K562 (cell line): Measurements from ENCODE around the gene TM7SF2. TPM values are rescaled to one million over a fixed set of nuclear protein-coding genes. Genes with fewer than 3 reads are reported as not detected.

Source experiments
- CBX8 ChIP-seq: fragments of 200-600 bp; sonication (generic); IDR thresholded peaks from 2 replicates; pipeline ENCODE4 v1.6.1; 2012; ENCODE audit warnings: borderline replicate concordance, mixed run types, low read depth, mild to moderate bottlenecking, moderate library complexity, mixed read lengths, low read length, control low read depth, inconsistent platforms; ENCODE audit not compliant: poor library complexity, severe bottlenecking; ENCODE audit errors: extremely low read depth
- CEBPG ChIP-seq, 3 experiments: fragments of 200-800 bp in 1 of 3; sonication (Bioruptor generic) in 1 of 3; sonication (generic) in 1 of 3; formaldehyde crosslinking in 1 of 3; IDR thresholded peaks in 2 of 3; conservative IDR thresholded peaks in 1 of 3; 2 replicates each; pipeline versions ENCODE4 v1.6.1 to v1.8.0; 2016 to 2022; ENCODE audit warnings: missing compliant biosample characterization in 2 of 3, missing genetic modification characterization in 2 of 3, mild to moderate bottlenecking in 1 of 3, missing genetic modification reagents in 1 of 3
- HINFP ChIP-seq: fragments of 450-650 bp; conservative IDR thresholded peaks from 2 replicates; pipeline ENCODE4 v1.6.1; 2016; ENCODE audit warnings: missing genetic modification characterization, low read depth, mild to moderate bottlenecking, control low read depth, missing compliant biosample characterization
- KDM4B ChIP-seq, 2 experiments: fragments of 450-650 bp in 1 of 2; sonication (generic) in 1 of 2; IDR thresholded peaks; 2 replicates each; pipeline ENCODE4 v1.6.1; 2016 to 2017; ENCODE audit warnings: borderline replicate concordance in 2 of 2, antibody characterized with exemption in 1 of 2, low read depth in 1 of 2, mild to moderate bottlenecking in 1 of 2
- KLF1 ChIP-seq: fragments of 450-650 bp; IDR thresholded peaks from 2 replicates; pipeline ENCODE4 v1.6.1; 2016; ENCODE audit warnings: missing genetic modification characterization, missing compliant biosample characterization
- MEIS2 ChIP-seq: fragments of 450-650 bp; IDR thresholded peaks from 2 replicates; pipeline ENCODE4 v1.6.1; 2014; ENCODE audit warnings: mild to moderate bottlenecking; ENCODE audit not compliant: partially characterized antibody
- SAFB ChIP-seq: fragments of 200-400 bp; formaldehyde crosslinking; IDR thresholded peaks from 2 replicates; pipeline ENCODE4 v1.6.1; 2017; ENCODE audit warnings: low read depth, low read length, borderline replicate concordance
- UBTF ChIP-seq, 2 experiments: IDR thresholded peaks; 2 replicates each; pipeline ENCODE4 v1.6.1; 2012; ENCODE audit warnings: improper control_type of control experiment in 2 of 2, low read depth in 2 of 2, low read length in 2 of 2, borderline replicate concordance in 1 of 2
- ZBTB40 ChIP-seq, 2 experiments: fragments of 450-650 bp in 1 of 2; sonication (generic) in 1 of 2; formaldehyde crosslinking in 1 of 2; IDR thresholded peaks; 2 replicates each; pipeline versions ENCODE4 v1.7.1 to v1.9.0; 2016 to 2022; ENCODE audit warnings: inconsistent platforms in 1 of 2, mild to moderate bottlenecking in 1 of 2, missing genetic modification reagents in 1 of 2
- ZNF24 ChIP-seq: fragments of 450-650 bp; IDR thresholded peaks from 2 replicates; pipeline ENCODE4 v1.6.1; 2016
- ZNF778 ChIP-seq: fragments of 450-650 bp; formaldehyde crosslinking; IDR thresholded peaks from 2 replicates; pipeline ENCODE4 v1.4.0; 2020; ENCODE audit warnings: mild to moderate bottlenecking, moderate library complexity
- polyA plus RNA-seq, 8 experiments: library from polyadenylated mRNA; depleted of rRNA in 4 of 8; stranded (reverse) in 5 of 8; unstranded in 3 of 8; fragments of >200 nt; fragmentation: Nextera tagmentation in 2 of 8; fragmentation: Illumina TruSeq in 1 of 8; extraction: Ambion mirVana in 2 of 8; extraction: Trizol in 1 of 8; gene quantifications; 2 replicates each; pipeline versions ENCODE4 v1.2.1 to v1.2.3, GENCODE V29; 2011 to 2014; ENCODE audit warnings: inconsistent platforms in 1 of 8, missing spikeins in 1 of 8
- total RNA-seq, 7 experiments: library from RNA; depleted of rRNA in 6 of 7; stranded (reverse); fragments of >200 nt in 6 of 7; fragmentation: Illumina TruSeq in 2 of 7; extraction: Trizol in 2 of 7; gene quantifications; 2 replicates each; pipeline versions ENCODE4 v1.2.1 to v1.2.3, GENCODE V29; 2011 to 2021; ENCODE audit warnings: low replicate concordance in 1 of 7

TM7SF2 gene
- total and polyA plus RNA-seq, 9 of the 15 experiments (the other 6 are each of a cell fraction or from before 2014, with no cell fraction given): 1.2 to 22.0 (median 14.3) TPM

- no peak for TF ChIP-seq CBX8
- no peak for TF ChIP-seq SAFB
- no peak for TF ChIP-seq ZNF778 (CRISPR knock-in tag)
- TF ChIP-seq KDM4B (IDR thresholded peaks at IDR 0.05; ENCODE audit: borderline replicate concordance in 2 of 2, low read depth in 1 of 2): no peak
- no peak for TF ChIP-seq KLF1 (tag)
- TF ChIP-seq CEBPG (CRISPR knock-in tag; IDR thresholded peaks at IDR 0.05): no peak
- no peak for TF ChIP-seq CEBPG (tag; conservative IDR thresholded peaks at IDR 0.05 in 1 of 2, IDR thresholded peaks at IDR 0.05 in 1 of 2)
- 0 out of 4 replicates have a peak, but pooled peaks of 1 of the 2 experiments have one; percentile 74 for TF ChIP-seq UBTF (IDR thresholded peaks at IDR 0.05; ENCODE audit: borderline replicate concordance in 1 of 2, low read depth in 2 of 2, low read length in 2 of 2)
- TF ChIP-seq MEIS2: peak; percentile 88
- no peak for TF ChIP-seq HINFP
- TF ChIP-seq ZBTB40 (IDR thresholded peaks at IDR 0.05): no peak; the same call in 1 of the 2 replicates
- TF ChIP-seq ZBTB40 (CRISPR knock-in tag; IDR thresholded peaks at IDR 0.05): 0 out of 2 replicates have a peak, but pooled peaks have one; percentile 6
- TF ChIP-seq ZNF24: no peak
Measured at GRCh38 chr11:65121865-65122696, 10.4 kb downstream of the TM7SF2 start, which contains the start of the genes FAU and MRPL49 (continued).
